HG02885 (cell line): Measurements from ENCODE around the gene NEMP2.
"Not testable (repeated sequence)": the region's sequence is repeated elsewhere in the genome, so short reads cannot be mapped to it uniquely, and the experiment has no call there.

Experiments used
- ATAC-seq: cut with Tn5 transposase; IDR thresholded peaks from one replicate; pipeline ENCODE4 v1.9.1; 2021; ENCODE audit warnings: mild to moderate bottlenecking; ENCODE audit not compliant: unreplicated experiment, poor library complexity

The NEMP2 gene

DNA sequence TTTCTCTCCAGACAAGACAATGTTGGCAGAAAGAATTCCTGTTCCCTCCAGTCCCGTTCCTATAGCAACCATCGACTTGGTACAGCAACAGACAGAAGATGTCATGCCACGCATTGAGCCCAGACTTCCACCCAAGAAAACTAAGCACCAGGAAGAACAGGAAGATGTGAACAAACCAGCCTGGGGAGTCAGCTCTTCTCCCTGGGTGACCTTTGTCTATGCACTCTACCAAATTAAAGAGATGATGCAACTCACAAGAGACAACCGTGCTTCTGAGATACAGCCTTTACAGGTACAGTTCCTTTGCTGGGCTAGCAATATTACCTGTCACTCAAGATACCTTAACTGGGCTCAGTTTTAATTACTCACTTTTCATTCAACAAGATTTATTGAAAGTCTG lies 37.1 kb downstream of the NEMP2 start:
- ATAC-seq = no peak

- not testable (repeated sequence) for ATAC-seq
Measured at GRCh38 chr2:190494600-190495227, 39.8 kb downstream of the NEMP2 start.

DNA sequence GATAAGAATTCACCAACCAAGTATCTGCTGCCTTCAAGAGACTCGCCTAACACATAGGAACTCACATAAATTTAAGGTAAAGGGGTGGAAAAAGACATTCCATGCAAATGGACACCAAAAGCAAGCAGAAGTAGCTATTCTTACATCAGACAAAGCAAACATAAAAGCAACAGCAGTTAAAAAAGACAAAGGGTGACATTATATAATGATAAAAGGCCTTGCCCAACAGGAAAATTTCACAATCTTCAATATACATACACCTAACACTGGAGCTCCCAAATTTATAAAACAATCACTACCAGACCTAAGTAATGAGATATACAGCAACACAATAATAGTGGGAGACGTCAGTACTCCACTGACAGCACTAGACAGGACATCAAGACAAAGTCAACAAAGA lies 41.4 kb downstream of the NEMP2 start:
- ATAC-seq = no peak

- ATAC-seq = no peak
Measured at GRCh38 chr2:190490502-190490901, 44.0 kb downstream of the NEMP2 start.

DNA sequence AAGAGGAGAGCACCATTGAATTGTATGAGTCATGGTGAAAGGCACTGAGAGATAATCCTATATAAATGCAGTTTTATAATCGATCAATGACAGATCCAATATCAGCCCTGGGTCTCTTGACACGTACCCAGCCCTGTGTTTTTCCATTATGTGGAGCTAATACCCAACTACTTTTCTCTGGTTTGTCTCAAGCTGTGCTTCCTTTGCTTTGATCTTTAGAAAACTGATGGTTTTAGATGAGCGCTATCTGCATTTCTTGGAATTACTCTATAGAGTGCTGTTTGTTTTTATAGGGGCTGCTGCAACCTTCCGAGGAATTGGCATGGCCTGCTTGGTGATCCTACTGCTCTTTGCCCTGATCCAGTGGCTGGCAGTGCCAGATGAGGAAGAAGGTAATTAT lies 45.0 kb downstream of the NEMP2 start:
- ATAC-seq = no peak

- ATAC-seq = no peak
Measured at GRCh38 chr2:190488516-190489233, 45.8 kb downstream of the NEMP2 start.

DNA sequence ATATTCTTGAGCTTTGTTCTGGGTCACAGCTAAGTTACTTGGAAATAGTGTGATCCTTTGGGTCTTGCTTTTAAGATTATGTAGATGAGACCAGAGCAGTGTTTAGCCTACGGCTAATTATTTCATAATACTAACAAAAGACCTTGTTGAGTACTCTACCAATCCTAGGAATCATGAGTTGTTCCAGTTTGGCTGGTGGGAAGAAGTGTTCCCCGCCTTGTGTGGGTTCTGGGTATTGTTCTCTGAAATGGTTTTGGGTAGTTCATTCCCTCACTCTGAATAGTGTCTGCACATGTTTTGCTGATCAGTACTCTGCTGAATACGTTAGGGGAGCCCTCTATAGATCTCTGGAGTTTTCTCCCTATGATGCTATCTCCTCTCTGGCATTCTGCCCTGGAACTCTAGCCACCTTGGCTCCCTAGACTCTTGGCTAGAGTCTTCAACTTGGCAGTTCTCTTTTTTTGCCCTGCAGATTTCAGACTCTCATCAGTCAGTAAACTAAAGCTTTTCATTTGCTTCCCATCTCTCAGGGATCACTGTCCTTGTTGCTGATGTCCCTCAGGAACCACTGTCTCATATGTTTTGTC lies 48.4 kb downstream of the NEMP2 start:
- ATAC-seq = no peak

GRCh38 chr2:190482451-190482850 lies 52.1 kb downstream of the NEMP2 start:
- no peak for ATAC-seq

- no peak for ATAC-seq
Measured at GRCh38 chr2:190481339-190481738, 53.2 kb downstream of the NEMP2 start.

- no peak for ATAC-seq
Measured at GRCh38 chr2:190478572-190479195, 55.8 kb downstream of the NEMP2 start.

GRCh38 chr2:190477661-190478454 lies 56.7 kb downstream of the NEMP2 start:
- ATAC-seq = no peak

DNA sequence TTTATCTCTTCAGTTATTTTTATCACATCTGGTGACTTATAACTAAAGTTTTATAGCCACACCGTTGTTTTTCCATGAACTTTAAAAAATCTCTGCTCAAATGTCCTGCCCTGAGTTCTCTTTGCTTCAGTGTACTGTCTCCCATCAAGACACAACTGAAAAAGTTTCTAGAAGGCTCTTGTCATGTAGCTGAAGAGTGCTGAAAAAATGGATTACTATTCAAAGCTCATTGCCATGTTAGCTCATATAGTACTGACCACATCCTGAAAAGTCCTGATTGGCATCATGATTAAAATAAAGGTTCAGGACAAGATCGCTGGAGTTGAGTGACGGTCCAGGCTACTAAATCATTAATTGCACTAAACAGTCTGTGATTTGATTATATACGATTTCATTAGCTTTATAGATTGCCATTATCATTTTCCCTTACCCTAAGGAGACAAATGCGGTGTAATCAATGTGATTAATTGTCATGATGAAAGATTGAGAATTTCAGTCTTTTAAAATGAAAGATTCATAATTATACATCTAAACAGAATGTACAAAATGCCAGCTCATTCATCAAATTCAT lies 64.2 kb downstream of the NEMP2 start:
- no peak for ATAC-seq

DNA sequence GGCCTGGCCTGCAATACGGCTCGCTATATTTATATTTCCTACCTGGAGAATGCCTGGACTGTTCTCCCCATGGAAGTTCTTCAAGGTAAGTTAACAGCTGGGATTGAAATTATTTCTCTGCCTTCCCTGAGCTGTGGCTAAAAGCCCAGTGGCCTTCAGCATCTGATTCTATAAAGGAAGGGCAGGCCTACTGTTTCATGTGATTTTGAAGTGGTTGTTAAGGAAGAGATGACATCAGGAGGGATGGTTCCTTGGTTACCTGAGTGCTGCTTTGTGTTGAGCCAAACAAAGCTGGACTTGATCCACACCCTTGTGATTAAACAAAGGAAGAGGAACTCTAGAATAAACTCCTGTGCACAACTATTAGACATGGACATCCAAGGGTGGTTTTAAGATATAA lies 64.8 kb downstream of the NEMP2 start:
- ATAC-seq = no peak

DNA sequence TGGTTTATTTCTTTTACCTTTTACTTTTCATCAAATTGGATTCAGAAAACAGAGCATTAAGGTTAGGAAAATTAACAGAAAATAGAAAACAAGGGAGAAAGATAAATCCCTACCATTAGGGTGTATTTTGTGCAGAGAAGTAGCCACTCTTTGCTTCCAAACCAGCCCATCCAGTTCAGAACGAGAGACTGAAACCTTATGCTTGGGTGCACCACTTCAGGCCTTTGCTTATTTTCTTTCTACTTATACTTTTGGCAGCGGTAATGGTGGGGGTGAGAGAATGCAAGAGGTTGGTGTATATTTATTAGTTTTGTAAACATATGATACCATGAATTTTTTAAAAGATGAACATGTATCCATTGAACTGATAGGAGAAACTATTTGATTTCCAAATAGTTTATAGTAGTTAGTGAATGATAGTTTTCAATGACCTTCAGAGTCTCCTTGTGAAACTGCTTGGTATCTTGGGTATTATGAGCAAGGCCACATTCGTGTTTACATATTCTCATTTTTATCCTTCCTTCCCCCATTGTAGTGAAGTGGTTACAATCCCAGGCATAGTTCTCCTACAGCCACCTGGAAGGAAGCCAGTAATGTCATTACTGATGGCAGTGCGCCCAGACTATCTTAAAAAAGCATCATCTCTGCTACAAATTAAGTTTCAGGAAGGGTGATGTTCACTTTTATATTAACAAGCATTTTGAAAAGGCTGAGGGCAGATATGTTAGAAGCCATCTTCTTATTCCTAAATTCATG lies 65.5 kb downstream of the NEMP2 start:
- ATAC-seq = peak; percentile 70

GRCh38 chr2:190468354-190468753 lies 66.2 kb downstream of the NEMP2 start:
- not testable (repeated sequence) for ATAC-seq

DNA sequence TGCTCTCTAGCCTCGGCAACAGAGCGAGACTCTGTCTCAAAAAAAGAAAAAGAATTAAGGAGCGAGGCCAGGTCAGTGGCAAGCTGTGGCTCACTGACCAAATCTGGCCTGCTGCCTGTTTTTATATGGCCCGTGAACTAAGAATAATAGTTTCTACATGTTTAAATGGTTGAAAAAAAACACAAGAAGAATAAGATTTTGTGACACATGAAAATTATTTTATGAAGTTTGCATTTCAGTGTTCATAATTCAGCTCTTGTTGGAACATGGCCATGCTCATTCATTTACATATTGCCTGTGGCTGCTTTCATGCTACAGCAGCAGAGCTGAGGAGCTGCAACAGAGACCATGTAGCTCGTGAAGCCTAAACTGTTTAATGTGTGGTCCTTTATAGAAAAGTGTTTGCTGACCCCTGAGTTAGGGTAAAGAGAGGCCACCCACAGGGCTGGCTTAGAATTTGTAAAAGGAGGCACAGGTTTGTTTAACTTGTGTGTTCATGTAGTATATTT lies 66.9 kb downstream of the NEMP2 start:
- ATAC-seq = peak; percentile 41

- no peak for ATAC-seq
Measured at GRCh38 chr2:190466819-190467446, 67.6 kb downstream of the NEMP2 start.

GRCh38 chr2:190465060-190465459 lies 69.5 kb downstream of the NEMP2 start:
- ATAC-seq = peak; percentile 54

GRCh38 chr2:190462611-190463010 lies 71.9 kb downstream of the NEMP2 start:
- ATAC-seq = no peak
